ENCODE data around the gene DRD2.

Gene DRD2

GRCh38 chr11:113377681-113378412, 97.4 kb downstream of the DRD2 start:
- DNase-seq (ENCODE audit: low read depth in 1 of 2, low spot score in 1 of 2): no peak
- Histone ChIP-seq H3K27me3 (ENCODE audit: insufficient read depth, poor library complexity, severe bottlenecking) (no peaks in the 10 kb centered on the region), H3K27ac (replicated peaks) (no peak overlapping the region), H3K4me3 (replicated peaks; ENCODE audit: insufficient read depth, low read length) (no peak overlapping the region)
- TF ChIP-seq REST (IDR thresholded peaks at IDR 0.05; ENCODE audit: insufficient replicate concordance, low read depth) (no peak), SPI1 (IDR thresholded peaks at IDR 0.05; ENCODE audit: borderline replicate concordance, low read depth) (no peak), POLR2AphosphoS5 (IDR thresholded peaks at IDR 0.05; ENCODE audit: low read depth) (no peak), GABPA (IDR thresholded peaks at IDR 0.05; ENCODE audit: low read depth) (no peak), CTCF (IDR thresholded peaks at IDR 0.05; ENCODE audit: insufficient read depth, low read length) (no peak)

GRCh38 chr11:113376156-113376555, 99.0 kb downstream of the DRD2 start:
- DNase-seq (ENCODE audit: low read depth in 1 of 2, low spot score in 1 of 2): no peak
- Histone ChIP-seq H3K4me3 (replicated peaks; ENCODE audit: insufficient read depth, low read length) (no peak overlapping the region), H3K27me3 (ENCODE audit: insufficient read depth, poor library complexity, severe bottlenecking) (no peaks in the 10 kb centered on the region), H3K27ac (replicated peaks) (no peak overlapping the region)
- TF ChIP-seq REST (IDR thresholded peaks at IDR 0.05; ENCODE audit: insufficient replicate concordance, low read depth): no peak
- TF ChIP-seq SPI1 (IDR thresholded peaks at IDR 0.05; ENCODE audit: borderline replicate concordance, low read depth): no peak
- no peak for TF ChIP-seq CTCF (IDR thresholded peaks at IDR 0.05; ENCODE audit: insufficient read depth, low read length)
- no peak for TF ChIP-seq POLR2AphosphoS5 (IDR thresholded peaks at IDR 0.05; ENCODE audit: low read depth)
- TF ChIP-seq GABPA (IDR thresholded peaks at IDR 0.05; ENCODE audit: low read depth): no peak

GRCh38 chr11:113375402-113375801, 99.8 kb downstream of the DRD2 start:
- no peak overlapping the region for H3K27ac ChIP-seq (replicated peaks)
- H3K27me3 ChIP-seq (ENCODE audit: insufficient read depth, poor library complexity, severe bottlenecking): no peaks in the 10 kb centered on the region
- DNase-seq (ENCODE audit: low read depth in 1 of 2, low spot score in 1 of 2): no peak
- no peak for TF ChIP-seq POLR2AphosphoS5 (IDR thresholded peaks at IDR 0.05; ENCODE audit: low read depth)
- no peak for TF ChIP-seq CTCF (IDR thresholded peaks at IDR 0.05; ENCODE audit: insufficient read depth, low read length)
- no peak for TF ChIP-seq REST (IDR thresholded peaks at IDR 0.05; ENCODE audit: insufficient replicate concordance, low read depth)
- TF ChIP-seq GABPA (IDR thresholded peaks at IDR 0.05; ENCODE audit: low read depth): no peak
- no peak for TF ChIP-seq SPI1 (IDR thresholded peaks at IDR 0.05; ENCODE audit: borderline replicate concordance, low read depth)
- no peak overlapping the region for H3K4me3 ChIP-seq (replicated peaks; ENCODE audit: insufficient read depth, low read length)

All from HL-60 (cell line).